Mononuclear cell (primary cell): ENCODE data around the gene LCE3B. TPM values are rescaled to one million over a fixed set of nuclear protein-coding genes. Genes with fewer than 3 reads are reported as not detected.

Experiments used
- H3K27me3 ChIP-seq: 2 replicates; pipeline ENCODE4 v1.6.0; 2011; ENCODE audit warnings: low read length, control low read depth; ENCODE audit not compliant: insufficient read depth
- H3K4me1 ChIP-seq: 2 replicates; pipeline ENCODE4 v1.5.1; 2011; ENCODE audit warnings: mild to moderate bottlenecking, low read length, control low read depth; ENCODE audit not compliant: insufficient read depth
- H3K4me3 ChIP-seq: 2 replicates; pipeline ENCODE4 v1.5.1; 2011; ENCODE audit warnings: mild to moderate bottlenecking, low read length, moderate library complexity
- H3K9me3 ChIP-seq: 2 replicates; pipeline ENCODE4 v1.5.1; 2011; ENCODE audit warnings: low read depth, mild to moderate bottlenecking, control low read depth, low read length
- total RNA-seq: library from RNA; depleted of rRNA; stranded (reverse); fragments of >200 nt; gene quantifications from one replicate; pipeline ENCODE4 v1.2.3, GENCODE V29; 2012

LCE3B gene
- total RNA-seq, 1 donor, result not detected

DNA sequence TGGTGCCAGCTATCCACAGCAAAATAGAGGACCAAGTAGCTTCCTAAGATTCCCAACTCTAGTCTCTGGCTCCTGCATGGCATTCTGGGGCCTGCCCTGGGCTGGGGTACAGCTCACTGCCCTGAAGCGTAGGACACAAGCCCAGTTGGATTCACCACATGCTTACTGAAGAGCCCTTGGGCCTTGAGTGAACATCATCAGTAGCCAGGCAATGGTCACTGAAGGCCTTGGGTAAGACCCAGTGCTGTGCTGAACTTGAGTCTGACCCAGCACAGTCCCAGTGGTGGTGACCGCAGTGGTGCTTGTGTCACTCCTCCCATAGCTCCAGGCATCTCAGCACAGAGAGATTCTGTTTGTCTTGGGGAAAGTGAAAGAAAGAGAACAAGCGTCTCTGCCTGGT lies 17.0 kb downstream of the LCE3B start:
- no peak overlapping the region for H3K4me3 ChIP-seq
- H3K4me1 ChIP-seq, result no peaks in the 10 kb centered on the region

DNA sequence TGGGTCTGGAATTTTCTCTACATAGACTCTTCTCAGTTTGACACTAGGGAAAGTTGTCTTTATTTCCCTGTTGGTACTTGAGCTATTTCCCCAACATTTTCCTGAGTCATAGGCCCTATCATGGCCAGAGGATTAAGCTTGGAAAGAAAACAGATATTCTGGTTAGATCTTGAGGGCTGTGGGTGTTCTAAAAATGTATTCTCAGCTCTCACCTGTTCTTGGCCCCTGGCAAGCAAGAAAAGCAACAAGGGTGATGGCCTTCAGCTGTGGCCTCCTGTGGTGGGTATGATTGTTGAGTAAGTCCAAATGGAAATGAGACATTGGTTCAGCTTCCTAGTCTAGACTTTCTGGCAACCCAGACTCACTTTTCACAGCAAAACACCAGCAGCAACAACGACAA lies 26.7 kb downstream of the LCE3B start:
- Histone ChIP-seq H3K27me3 (no peaks in the 10 kb centered on the region), H3K4me3 (no peak overlapping the region), H3K9me3 (no peaks in the 10 kb centered on the region), H3K4me1 (no peaks in the 10 kb centered on the region)

More for the DNA sequence above, 17.0 kb downstream of the LCE3B start:
- no peaks in the 10 kb centered on the region for H3K9me3 ChIP-seq
- no peaks in the 10 kb centered on the region for H3K27me3 ChIP-seq

DNA sequence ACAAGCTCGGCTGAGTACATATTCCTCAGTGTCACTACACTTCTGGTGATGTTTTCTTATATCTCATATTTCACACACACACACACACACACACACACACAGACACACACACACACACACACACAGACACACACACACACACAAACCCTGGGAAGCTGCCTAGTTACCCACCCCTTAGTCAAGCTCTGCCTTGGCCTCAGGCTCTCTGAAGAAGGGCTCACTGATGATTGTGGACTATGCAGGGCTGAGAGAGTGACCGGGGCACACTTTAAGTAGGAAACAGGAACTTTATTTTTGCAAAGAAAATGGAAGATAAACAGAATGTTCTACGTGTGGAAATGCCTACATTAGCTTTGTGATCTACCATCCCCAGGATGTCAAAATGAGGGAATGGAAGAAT lies 30.3 kb downstream of the LCE3B start:
- Histone ChIP-seq H3K4me3 (no peak overlapping the region), H3K27me3 (no peaks in the 10 kb centered on the region), H3K9me3 (no peaks in the 10 kb centered on the region), H3K4me1 (no peaks in the 10 kb centered on the region)

DNA sequence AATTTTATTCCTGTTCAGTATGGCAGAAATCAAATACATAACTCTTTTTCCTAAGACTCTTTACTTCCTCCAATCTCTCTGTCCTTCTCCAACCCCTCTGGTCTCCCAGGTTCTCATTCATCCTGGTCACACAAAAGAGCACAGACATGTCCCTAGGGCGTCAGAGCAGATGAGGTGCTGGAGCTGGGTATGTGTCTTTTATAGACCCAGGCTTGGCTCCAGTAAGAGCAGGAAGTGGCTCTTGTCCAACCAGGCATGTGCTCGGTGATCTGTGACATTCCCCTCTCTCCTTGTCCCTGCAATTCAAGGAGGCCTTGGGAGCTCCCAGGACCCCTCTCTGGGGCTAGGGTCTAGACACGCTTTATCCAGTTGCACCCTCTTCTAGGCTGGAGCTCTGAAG lies 31.5 kb downstream of the LCE3B start:
- no peaks in the 10 kb centered on the region for H3K4me1 ChIP-seq
- no peaks in the 10 kb centered on the region for H3K9me3 ChIP-seq
- H3K4me3 ChIP-seq, result no peak overlapping the region
- peaks cover under 1% of the 10 kb centered on the region for H3K27me3 ChIP-seq

DNA sequence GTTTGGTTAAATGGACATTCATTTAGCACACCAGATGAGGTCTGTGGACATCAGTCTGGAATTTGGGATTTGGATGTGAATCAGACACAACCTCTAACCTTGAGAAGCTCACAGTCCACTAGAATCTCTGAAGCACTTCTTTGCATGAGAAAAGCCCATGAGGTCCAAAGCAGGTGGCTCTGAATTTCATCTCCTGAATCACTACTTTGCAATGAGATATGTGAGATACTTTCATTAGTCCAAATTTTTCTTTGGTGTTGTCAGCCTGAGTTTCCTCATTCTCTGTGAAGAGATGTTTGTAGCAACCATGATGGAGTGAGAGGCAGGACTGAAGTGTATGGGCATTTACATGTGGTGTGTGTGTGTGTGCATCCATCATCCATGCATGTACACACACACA lies 33.0 kb downstream of the LCE3B start:
- Histone ChIP-seq H3K27me3 (peaks cover 9% of the 10 kb centered on the region), H3K4me3 (no peak overlapping the region), H3K4me1 (no peaks in the 10 kb centered on the region), H3K9me3 (no peaks in the 10 kb centered on the region)

DNA sequence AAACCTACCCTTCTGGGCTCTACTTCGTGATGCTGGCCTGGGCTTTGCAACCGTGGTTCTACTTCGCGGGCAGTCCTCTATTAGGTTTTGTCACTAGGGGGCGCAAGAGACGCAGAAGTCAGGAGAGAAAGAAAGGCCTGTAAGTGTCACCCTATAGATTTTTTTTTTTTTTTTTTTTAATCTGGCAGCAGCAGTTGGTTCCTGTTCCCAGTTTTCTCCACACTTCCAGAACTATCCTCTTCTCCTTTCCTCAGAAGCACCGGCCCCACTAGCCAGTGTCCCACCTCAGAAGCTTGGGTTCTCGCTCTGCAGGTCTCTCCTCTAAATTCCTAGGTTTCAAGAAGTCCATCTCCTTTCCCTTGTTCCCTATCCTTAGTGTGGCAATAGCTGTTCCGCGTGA lies 40.5 kb downstream of the LCE3B start:
- Histone ChIP-seq H3K4me3 (no peak overlapping the region), H3K4me1 (no peaks in the 10 kb centered on the region), H3K9me3 (no peaks in the 10 kb centered on the region), H3K27me3 (peaks cover 13% of the 10 kb centered on the region)

DNA sequence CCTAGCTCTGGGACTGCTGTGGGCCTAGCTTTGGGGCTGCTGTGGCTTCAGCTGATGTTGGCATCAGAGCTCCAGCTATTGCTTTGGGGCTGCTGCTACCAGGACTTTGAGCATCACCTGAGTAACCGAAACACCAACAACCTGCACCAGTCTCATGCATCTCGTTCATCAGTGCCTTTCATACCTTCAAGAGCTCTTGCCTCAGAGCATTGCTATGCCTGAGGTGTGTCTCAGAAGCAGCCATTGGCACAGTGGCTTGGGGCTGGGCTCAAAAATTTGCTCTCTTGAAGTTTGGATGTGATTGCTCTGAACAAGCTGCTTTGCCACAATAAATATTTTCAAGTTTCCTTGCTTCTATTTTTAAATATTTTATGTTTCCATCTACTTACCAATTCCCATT lies 42.8 kb downstream of the LCE3B start:
- H3K27me3 ChIP-seq, result peaks cover 6% of the 10 kb centered on the region
- no peak overlapping the region for H3K4me3 ChIP-seq
- H3K4me1 ChIP-seq, result no peaks in the 10 kb centered on the region
- no peaks in the 10 kb centered on the region for H3K9me3 ChIP-seq

DNA sequence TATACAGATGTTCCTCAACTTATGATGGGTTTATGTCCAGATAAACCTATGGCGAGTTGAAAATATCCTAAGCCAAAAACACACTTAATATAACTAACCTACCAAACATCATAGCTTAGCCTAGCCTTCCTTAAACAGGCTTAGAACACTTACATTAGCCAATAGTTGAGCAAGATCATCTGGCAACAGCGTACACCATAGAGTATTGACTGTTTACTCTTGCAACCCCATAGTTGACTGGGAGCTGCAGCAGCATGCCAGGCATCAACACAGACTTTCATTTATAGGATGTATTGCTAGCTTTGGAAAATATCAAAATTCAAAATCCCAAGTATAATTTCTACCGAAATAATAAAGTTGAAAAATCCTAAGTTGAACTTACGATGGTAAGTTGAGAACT lies 44.1 kb downstream of the LCE3B start:
- Histone ChIP-seq H3K9me3 (no peaks in the 10 kb centered on the region), H3K4me1 (no peaks in the 10 kb centered on the region), H3K4me3 (no peak overlapping the region), H3K27me3 (no peaks in the 10 kb centered on the region)

DNA sequence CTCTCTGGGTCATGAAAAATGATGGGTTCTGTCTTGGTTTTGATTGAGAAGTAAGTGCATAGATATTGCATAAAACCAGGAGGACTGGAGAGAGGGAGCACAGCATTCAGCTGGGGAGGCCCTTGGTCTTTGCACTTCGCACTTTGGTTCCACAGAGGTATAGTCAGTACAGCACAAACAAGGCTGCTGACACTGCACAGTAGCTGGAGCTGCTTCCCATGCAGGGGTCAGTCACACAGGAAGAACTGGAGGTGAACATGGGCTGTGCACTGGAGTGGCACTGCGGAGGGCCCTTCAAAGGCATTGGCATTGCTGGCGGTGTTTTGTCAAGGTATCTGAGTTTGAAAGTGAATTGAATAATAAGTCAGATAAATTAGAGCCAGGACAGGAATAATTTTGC lies 45.0 kb downstream of the LCE3B start:
- H3K9me3 ChIP-seq, result no peaks in the 10 kb centered on the region
- no peaks in the 10 kb centered on the region for H3K4me1 ChIP-seq
- H3K27me3 ChIP-seq, result no peaks in the 10 kb centered on the region
- H3K4me3 ChIP-seq, result no peak overlapping the region

DNA sequence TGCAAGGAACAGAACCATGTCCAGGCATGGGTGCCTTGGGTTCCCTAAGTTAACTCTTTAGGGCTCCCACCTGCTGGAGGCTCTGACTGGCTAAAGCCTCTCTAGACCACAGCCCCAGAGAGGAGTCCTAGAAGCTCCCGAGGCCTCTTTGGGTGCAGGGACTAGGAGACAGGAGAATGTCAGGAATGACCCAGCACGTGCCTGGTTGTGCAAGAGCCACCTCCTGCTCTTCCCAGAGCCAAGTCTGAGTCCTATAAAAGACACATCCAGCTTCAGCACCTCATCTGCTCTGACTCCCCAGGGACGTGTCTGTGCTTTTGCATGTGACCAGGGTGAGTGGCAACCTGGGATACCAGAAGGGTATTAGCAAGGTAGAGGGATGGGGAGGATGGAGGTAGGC lies 49.5 kb downstream of the LCE3B start, which contains the start of gene LCE2D:
LCE2D (plus strand) TSS at position 283 of the 400 bp plus-strand sequence. CDS start 726 bp downstream, outside the sequence.
- no peaks in the 10 kb centered on the region for H3K4me1 ChIP-seq

More for the DNA sequence above, 49.5 kb downstream of the LCE3B start, which contains the start of gene LCE2D:
- no peaks in the 10 kb centered on the region for H3K27me3 ChIP-seq
- no peak within 1 kb of the TSS for H3K4me3 ChIP-seq
- no peaks in the 10 kb centered on the region for H3K9me3 ChIP-seq

Other genes starting within 250 kb of the LCE3B start
- gene CRNN, start 199.5 kb upstream of the LCE3B start, total RNA-seq, result not detected
- not detected for gene LCE5A, start 103.0 kb upstream of the LCE3B start, total RNA-seq
- not detected for gene CRCT1, start 99.3 kb upstream of the LCE3B start, total RNA-seq
- not detected for gene LCE3E, start 47.0 kb upstream of the LCE3B start, total RNA-seq
- not detected for gene LCE3D, start 33.3 kb upstream of the LCE3B start, total RNA-seq
- gene LCE3C, start 13.6 kb upstream of the LCE3B start, total RNA-seq, result not detected
- gene LCE3A, start 9.3 kb downstream of the LCE3B start, total RNA-seq, result not detected
- gene LCE2D, start 49.6 kb downstream of the LCE3B start, total RNA-seq, result not detected
- not detected for gene LCE2C, start 61.5 kb downstream of the LCE3B start, total RNA-seq
- not detected for gene LCE2B, start 72.3 kb downstream of the LCE3B start, total RNA-seq
- gene LCE2A, start 84.5 kb downstream of the LCE3B start, total RNA-seq, result not detected
- gene LCE4A, start 94.3 kb downstream of the LCE3B start, total RNA-seq, result not detected
- not detected for gene KPRP, start 144.2 kb downstream of the LCE3B start, total RNA-seq
- not detected for gene LCE1F, start 161.3 kb downstream of the LCE3B start, total RNA-seq
- not detected for gene LCE1E, start 172.4 kb downstream of the LCE3B start, total RNA-seq
- not detected for gene LCE1D, start 182.9 kb downstream of the LCE3B start, total RNA-seq
- not detected for gene LCE1C, start 192.8 kb downstream of the LCE3B start, total RNA-seq
- not detected for gene LCE1B, start 198.2 kb downstream of the LCE3B start, total RNA-seq
- gene LCE1A, start 213.7 kb downstream of the LCE3B start, total RNA-seq, result not detected
- not detected for gene LCE6A, start 229.0 kb downstream of the LCE3B start, total RNA-seq
- gene LCE7A, start 246.2 kb downstream of the LCE3B start, total RNA-seq, result not detected